HG02763 (cell line): ENCODE data around the gene PANK2.
"Not testable (repeated sequence)": the region's sequence is repeated elsewhere in the genome, so short reads cannot be mapped to it uniquely, and the experiment has no call there.

ENCODE experiments used
- ATAC-seq: cut with Tn5 transposase; IDR thresholded peaks from one replicate; pipeline ENCODE4 v1.9.1; 2021; ENCODE audit warnings: mild to moderate bottlenecking, moderate library complexity; ENCODE audit not compliant: unreplicated experiment

PANK2 gene

DNA sequence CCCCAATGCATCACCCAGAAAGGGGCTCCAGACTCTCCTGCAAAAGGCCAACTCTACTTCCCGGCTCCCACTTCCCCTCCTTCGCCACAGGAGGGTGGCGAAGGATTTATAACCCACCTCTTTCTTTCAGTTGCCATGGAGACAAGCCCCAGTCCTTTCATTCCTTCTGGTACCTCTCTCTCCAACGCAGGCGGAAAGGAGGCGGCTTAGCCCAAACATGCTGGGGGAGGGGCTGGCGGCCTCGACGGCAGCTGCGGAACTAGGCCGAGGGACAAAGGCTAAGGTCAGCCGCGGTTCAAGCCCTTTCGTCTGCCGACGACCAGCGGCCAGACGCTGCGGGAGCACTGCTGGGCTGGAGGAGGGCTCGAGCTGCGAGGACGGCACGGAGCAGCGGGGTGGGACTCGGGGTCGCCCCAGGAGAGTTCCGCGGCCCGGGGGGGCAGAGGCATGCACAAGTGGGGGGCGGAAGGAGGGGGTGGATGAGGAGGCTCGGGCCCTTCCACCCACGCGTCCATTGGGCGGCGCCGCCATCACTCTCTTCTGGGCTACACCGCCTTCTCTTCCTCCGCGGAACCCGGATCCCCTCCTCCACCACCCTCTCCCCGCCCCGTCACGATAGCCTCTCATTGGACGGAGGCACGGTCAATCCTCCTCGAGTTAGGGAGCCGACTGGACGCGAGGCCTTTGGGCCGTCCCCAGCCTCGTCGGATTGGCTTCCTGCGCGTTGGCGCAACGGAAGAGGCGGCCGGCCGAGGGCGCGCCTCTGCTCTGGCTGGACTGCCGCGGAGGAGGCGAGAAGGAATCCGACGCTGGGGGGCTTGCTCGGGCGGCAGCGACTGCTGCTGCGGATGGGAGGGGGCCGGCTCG lies at the start of gene PANK2:
Gene PANK2, plus strand, starts transcription at position 766 of the 867 bp plus-strand sequence.
- peak; percentile 90 for ATAC-seq

GRCh38 chr20:3840201-3840600 lies 49.0 kb upstream of the PANK2 start:
- not testable (repeated sequence) for ATAC-seq

- ATAC-seq: no peak
Measured at GRCh38 chr20:3842348-3842930, 46.7 kb upstream of the PANK2 start.

DNA sequence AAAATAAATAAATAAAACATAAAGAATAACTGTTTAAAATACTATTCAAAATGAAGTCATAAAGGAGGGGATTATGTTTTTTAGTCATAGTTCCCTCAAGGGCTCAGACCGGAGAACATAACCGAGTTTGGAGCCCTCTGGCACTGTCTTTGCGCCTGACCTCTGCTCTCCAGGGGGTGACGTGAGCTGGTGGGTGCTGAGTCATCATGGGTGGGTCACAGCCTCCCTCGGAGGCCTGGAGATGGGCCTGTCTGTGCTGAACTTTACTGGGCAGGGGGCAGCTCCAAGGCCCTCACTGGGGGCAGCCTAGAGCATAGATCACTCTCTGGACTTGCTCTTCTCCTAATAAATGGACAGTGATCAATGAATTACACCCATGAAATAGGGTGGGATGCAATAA lies 45.7 kb upstream of the PANK2 start:
- ATAC-seq: no peak

GRCh38 chr20:3843990-3844619 lies 45.1 kb upstream of the PANK2 start:
- ATAC-seq: not testable (repeated sequence)

DNA sequence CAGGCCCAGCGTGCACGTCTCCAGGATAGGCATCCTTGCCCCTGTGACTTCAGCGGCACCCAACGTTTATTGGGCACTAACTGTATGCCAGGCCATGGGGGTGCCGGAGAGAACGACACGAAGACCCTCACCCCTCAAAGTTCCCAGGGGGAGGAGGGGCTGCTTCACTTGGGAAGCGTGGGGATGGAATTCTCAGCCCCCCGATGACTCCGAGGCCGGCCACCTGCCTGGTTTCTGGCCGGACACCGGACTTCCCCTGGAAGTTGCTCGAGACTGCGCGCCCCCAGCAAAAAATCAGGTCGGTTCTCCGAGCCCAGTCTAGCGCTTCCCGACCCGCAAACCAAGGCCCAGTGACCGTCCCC lies 42.8 kb upstream of the PANK2 start:
- no peak for ATAC-seq

- ATAC-seq: peak; percentile 86
Measured at GRCh38 chr20:3846740-3847428, 42.3 kb upstream of the PANK2 start, which contains the start of gene MAVS. Gene MAVS, plus strand, starts transcription at chr20:3846834. Its CDS starts 7,791 bp downstream, at chr20:3854625.

DNA sequence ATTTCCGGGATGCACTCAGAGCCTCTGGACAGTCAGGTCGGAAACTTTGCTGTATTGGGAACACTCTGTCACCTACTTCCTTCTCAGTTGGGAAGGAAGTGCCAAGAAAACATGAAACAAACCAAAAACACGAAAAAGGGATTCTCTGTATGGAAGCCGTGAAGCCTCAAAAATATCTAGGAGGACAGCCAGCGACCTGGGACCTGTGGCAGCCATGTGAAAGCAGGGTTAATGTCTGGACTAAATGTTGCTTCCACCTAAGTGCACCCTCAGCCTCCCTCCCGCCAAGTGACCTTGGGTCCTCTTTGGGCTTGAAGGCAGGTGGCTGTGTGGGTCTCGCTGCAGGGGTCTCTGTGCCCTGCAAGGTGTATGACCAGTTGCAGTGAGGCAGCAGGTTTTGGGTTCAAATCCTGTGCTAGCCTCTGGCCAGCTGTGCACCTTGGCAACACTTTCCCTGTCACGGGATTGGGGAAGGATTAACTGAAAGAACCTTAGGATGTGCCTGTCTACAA lies 41.7 kb upstream of the PANK2 start:
- ATAC-seq: no peak

GRCh38 chr20:3848565-3848964 lies 40.6 kb upstream of the PANK2 start:
- ATAC-seq: no peak

DNA sequence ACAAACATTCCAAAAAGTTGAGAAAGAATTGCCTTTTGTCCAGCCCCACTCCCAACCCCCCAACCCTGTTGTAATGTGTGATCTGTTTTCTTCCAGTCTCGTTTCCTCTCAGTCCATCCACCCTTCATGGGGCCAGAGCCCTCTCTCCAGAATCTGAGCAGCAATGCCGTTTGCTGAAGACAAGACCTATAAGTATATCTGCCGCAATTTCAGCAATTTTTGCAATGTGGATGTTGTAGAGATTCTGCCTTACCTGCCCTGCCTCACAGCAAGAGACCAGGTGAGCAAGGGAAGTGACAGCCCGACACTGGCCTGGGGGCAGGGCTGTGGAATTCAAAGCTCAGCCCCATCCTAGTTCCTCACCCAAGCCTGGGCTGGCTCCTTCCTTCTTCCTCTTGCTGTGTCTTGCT lies 34.7 kb upstream of the PANK2 start:
- ATAC-seq: no peak

DNA sequence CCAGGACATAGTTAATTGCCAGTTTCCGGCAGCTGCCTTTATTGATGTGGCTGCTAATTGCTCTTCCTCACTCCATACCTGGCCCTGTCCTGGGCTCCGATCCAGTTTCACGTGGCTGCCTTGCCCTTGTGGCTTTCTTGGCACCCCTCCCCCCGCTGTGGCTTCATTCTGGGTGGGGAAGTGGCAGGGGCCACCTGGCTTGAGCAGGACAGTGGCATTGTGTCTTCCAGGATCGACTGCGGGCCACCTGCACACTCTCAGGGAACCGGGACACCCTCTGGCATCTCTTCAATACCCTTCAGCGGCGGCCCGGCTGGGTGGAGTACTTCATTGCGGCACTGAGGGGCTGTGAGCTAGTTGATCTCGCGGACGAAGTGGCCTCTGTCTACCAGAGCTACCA lies 31.8 kb upstream of the PANK2 start:
- ATAC-seq: no peak

DNA sequence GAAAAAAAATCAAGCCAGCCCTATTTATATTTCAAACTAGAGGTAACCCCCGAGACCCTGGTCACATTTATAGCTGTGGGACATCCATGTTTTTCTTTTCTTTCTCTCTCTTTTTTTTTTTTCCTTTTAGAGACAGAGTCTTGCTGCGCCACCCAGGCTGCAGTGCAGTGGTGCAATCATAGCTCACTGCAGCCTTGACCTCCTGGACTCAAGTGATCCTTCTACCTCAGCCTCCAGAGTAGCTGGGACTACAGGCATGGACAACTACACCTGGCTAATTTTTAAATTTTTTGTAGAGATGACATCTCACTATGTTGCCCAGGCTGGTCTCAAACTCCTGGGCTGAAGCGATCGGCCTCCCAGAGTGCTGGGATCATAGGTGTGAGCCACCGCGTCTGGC lies 30.5 kb upstream of the PANK2 start:
- no peak for ATAC-seq

DNA sequence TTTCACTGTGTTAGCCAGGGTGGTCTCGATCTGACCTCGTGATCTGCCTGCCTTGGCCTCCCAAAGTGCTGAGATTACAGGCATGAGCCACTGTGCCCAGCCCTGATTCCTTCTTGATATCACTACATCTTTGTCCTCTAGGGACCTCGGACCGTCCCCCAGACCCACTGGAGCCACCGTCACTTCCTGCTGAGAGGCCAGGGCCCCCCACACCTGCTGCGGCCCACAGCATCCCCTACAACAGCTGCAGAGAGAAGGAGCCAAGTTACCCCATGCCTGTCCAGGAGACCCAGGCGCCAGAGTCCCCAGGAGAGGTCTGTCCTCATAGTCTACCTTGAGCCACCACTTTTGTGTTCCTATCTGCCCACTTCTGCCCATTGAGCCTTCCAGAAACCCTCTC lies 28.0 kb upstream of the PANK2 start:
- ATAC-seq: no peak

- ATAC-seq: no peak
Measured at GRCh38 chr20:3862333-3862732, 26.9 kb upstream of the PANK2 start.

- no peak for ATAC-seq
Measured at GRCh38 chr20:3863317-3863716, 25.9 kb upstream of the PANK2 start.

DNA sequence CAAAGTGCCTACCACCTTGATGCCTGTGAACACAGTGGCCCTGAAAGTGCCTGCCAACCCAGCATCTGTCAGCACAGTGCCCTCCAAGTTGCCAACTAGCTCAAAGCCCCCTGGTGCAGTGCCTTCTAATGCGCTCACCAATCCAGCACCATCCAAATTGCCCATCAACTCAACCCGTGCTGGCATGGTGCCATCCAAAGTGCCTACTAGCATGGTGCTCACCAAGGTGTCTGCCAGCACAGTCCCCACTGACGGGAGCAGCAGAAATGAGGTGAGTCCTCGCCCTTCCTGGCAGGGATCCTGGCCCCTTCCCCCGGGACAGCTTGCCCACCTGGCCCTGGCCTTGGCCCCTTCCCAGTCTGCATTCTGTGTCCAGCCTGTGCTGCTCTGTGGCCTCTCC lies 24.7 kb upstream of the PANK2 start:
- no peak for ATAC-seq

- no peak for ATAC-seq
Measured at GRCh38 chr20:3865152-3865886, 23.9 kb upstream of the PANK2 start.

GRCh38 chr20:3865887-3866407 lies 23.2 kb upstream of the PANK2 start:
- no peak for ATAC-seq

GRCh38 chr20:3866464-3866863 lies 22.7 kb upstream of the PANK2 start:
- ATAC-seq: no peak

- no peak for ATAC-seq
Measured at GRCh38 chr20:3867802-3868201, 21.4 kb upstream of the PANK2 start.
